ENCODE results near the gene ZSCAN10. TPM values are rescaled to one million over a fixed set of nuclear protein-coding genes. Genes with fewer than 3 reads are reported as not detected.
A peak's percentile ranks its signal among the peaks of the same experiment; 100 is the strongest.
"Not testable (repeated sequence)": the region's sequence is repeated elsewhere in the genome, so short reads cannot be mapped to it uniquely, and the experiment has no call there.

ZSCAN10 gene
- total RNA-seq, 1 donor from 2014 or later = 0.74 TPM

GRCh38 chr16:3076577-3076976 lies 22.5 kb downstream of the ZSCAN10 start:
- Mint-ChIP-seq H3K4me3 (ENCODE audit: unreplicated experiment) (no peak overlapping the region), H3K9me3 (ENCODE audit: unreplicated experiment) (peaks cover 2% of the 10 kb centered on the region), H3K36me3 (ENCODE audit: unreplicated experiment) (peaks cover 5% of the 10 kb centered on the region), H3K27ac (ENCODE audit: unreplicated experiment) (no peak overlapping the region), H3K4me1 (ENCODE audit: low read depth, unreplicated experiment) (peaks cover 5% of the 10 kb centered on the region), H3K27me3 (ENCODE audit: unreplicated experiment) (peaks cover 10% of the 10 kb centered on the region)
- no peak for TF ChIP-seq CTCF (IDR thresholded peaks at IDR 0.05; ENCODE audit: partially characterized antibody, unreplicated experiment)
- no peak for DNase-seq

- not testable (repeated sequence) for H3K9me3 Mint-ChIP-seq (ENCODE audit: unreplicated experiment); H3K27ac Mint-ChIP-seq (ENCODE audit: unreplicated experiment); H3K4me1 Mint-ChIP-seq (ENCODE audit: low read depth, unreplicated experiment); H3K36me3 Mint-ChIP-seq (ENCODE audit: unreplicated experiment); DNase-seq; H3K4me3 Mint-ChIP-seq (ENCODE audit: unreplicated experiment)
- H3K27me3 Mint-ChIP-seq (ENCODE audit: unreplicated experiment) = peaks cover 11% of the 10 kb centered on the region
Measured at GRCh38 chr16:3075946-3076345, 23.1 kb downstream of the ZSCAN10 start.

- Mint-ChIP-seq H3K27ac (ENCODE audit: unreplicated experiment) (no peak overlapping the region), H3K27me3 (ENCODE audit: unreplicated experiment) (peaks cover 8% of the 10 kb centered on the region), H3K4me3 (ENCODE audit: unreplicated experiment) (no peak overlapping the region), H3K36me3 (ENCODE audit: unreplicated experiment) (no peaks in the 10 kb centered on the region), H3K4me1 (ENCODE audit: low read depth, unreplicated experiment) (peaks cover 5% of the 10 kb centered on the region), H3K9me3 (ENCODE audit: unreplicated experiment) (peaks cover 2% of the 10 kb centered on the region)
- no peak for DNase-seq
- TF ChIP-seq CTCF (IDR thresholded peaks at IDR 0.05; ENCODE audit: partially characterized antibody, unreplicated experiment) = no peak
Measured at GRCh38 chr16:3075523-3075915, 23.6 kb downstream of the ZSCAN10 start.

GRCh38 chr16:3074860-3075522 lies 24.1 kb downstream of the ZSCAN10 start:
- Mint-ChIP-seq H3K27me3 (ENCODE audit: unreplicated experiment) (peaks cover 8% of the 10 kb centered on the region), H3K4me1 (ENCODE audit: low read depth, unreplicated experiment) (peaks cover 5% of the 10 kb centered on the region), H3K27ac (ENCODE audit: unreplicated experiment) (no peak overlapping the region), H3K4me3 (ENCODE audit: unreplicated experiment) (no peak overlapping the region), H3K36me3 (ENCODE audit: unreplicated experiment) (no peaks in the 10 kb centered on the region), H3K9me3 (ENCODE audit: unreplicated experiment) (peaks cover 2% of the 10 kb centered on the region)
- TF ChIP-seq CTCF (IDR thresholded peaks at IDR 0.05; ENCODE audit: partially characterized antibody, unreplicated experiment) = no peak
- no peak for DNase-seq

GRCh38 chr16:3073448-3073847 lies 25.6 kb downstream of the ZSCAN10 start:
- no peak for DNase-seq
- Mint-ChIP-seq H3K27me3 (ENCODE audit: unreplicated experiment) (peaks cover 8% of the 10 kb centered on the region), H3K4me3 (ENCODE audit: unreplicated experiment) (peak overlapping the region; percentile 5), H3K27ac (ENCODE audit: unreplicated experiment) (no peak overlapping the region), H3K9me3 (ENCODE audit: unreplicated experiment) (peaks cover 2% of the 10 kb centered on the region), H3K36me3 (ENCODE audit: unreplicated experiment) (no peaks in the 10 kb centered on the region), H3K4me1 (ENCODE audit: low read depth, unreplicated experiment) (peaks cover 5% of the 10 kb centered on the region)
- TF ChIP-seq CTCF (IDR thresholded peaks at IDR 0.05; ENCODE audit: partially characterized antibody, unreplicated experiment) = no peak

GRCh38 chr16:3072576-3073263 lies 26.4 kb downstream of the ZSCAN10 start:
- not testable (repeated sequence) for H3K36me3 Mint-ChIP-seq (ENCODE audit: unreplicated experiment); H3K27me3 Mint-ChIP-seq (ENCODE audit: unreplicated experiment); DNase-seq; H3K9me3 Mint-ChIP-seq (ENCODE audit: unreplicated experiment); H3K4me3 Mint-ChIP-seq (ENCODE audit: unreplicated experiment); H3K27ac Mint-ChIP-seq (ENCODE audit: unreplicated experiment); H3K4me1 Mint-ChIP-seq (ENCODE audit: low read depth, unreplicated experiment)

GRCh38 chr16:3072148-3072547 lies 26.9 kb downstream of the ZSCAN10 start:
- not testable (repeated sequence) for H3K9me3 Mint-ChIP-seq (ENCODE audit: unreplicated experiment); H3K27ac Mint-ChIP-seq (ENCODE audit: unreplicated experiment); H3K27me3 Mint-ChIP-seq (ENCODE audit: unreplicated experiment); H3K4me3 Mint-ChIP-seq (ENCODE audit: unreplicated experiment); DNase-seq; H3K4me1 Mint-ChIP-seq (ENCODE audit: low read depth, unreplicated experiment); H3K36me3 Mint-ChIP-seq (ENCODE audit: unreplicated experiment)
